H1 (cell line): Measurements from ENCODE around the gene CRYGN.

ENCODE experiments used
- BCL11A ChIP-seq, 2 experiments: IDR thresholded peaks; one replicate each; pipeline ENCODE4 v1.6.1; 2011; ENCODE audit warnings: low read depth in 2 of 2, low read length in 2 of 2, mild to moderate bottlenecking in 2 of 2
- CBX5 ChIP-seq: fragments of 300-800, 300-1000 bp; sonication (generic); IDR thresholded peaks from 2 replicates; pipeline ENCODE4 v1.7.1; 2016; ENCODE audit warnings: antibody characterized with exemption, low read length, low read depth
- CEBPB ChIP-seq: IDR thresholded peaks from 2 replicates; pipeline ENCODE4 v1.6.1; 2012; ENCODE audit warnings: low read depth, low read length
- CREB1 ChIP-seq: IDR thresholded peaks from 2 replicates; pipeline ENCODE4 v1.6.1; 2012; ENCODE audit warnings: inconsistent platforms
- GTF2F1 ChIP-seq: IDR thresholded peaks from 2 replicates; pipeline ENCODE4 v1.6.1; 2012; ENCODE audit warnings: low read depth, low read length, improper control_type of control experiment, borderline replicate concordance
- HDAC2 ChIP-seq, 2 experiments: fragments of 300-600 bp in 1 of 2; sonication (generic) in 1 of 2; IDR thresholded peaks; 2 replicates each; pipeline ENCODE4 v1.6.1; 2011 to 2012; ENCODE audit warnings: low read depth in 2 of 2, low read length in 2 of 2, mild to moderate bottlenecking in 2 of 2, moderate library complexity in 2 of 2, borderline replicate concordance in 1 of 2, inconsistent platforms in 1 of 2
- JUN ChIP-seq: IDR thresholded peaks from 2 replicates; pipeline ENCODE4 v1.6.1; 2011; ENCODE audit warnings: low read depth, mild to moderate bottlenecking, improper control_type of control experiment, low read length
- POLR2A ChIP-seq, 2 experiments: IDR thresholded peaks; 1 replicate in 1 of 2; 2 replicates in 1 of 2; pipeline ENCODE4 v1.6.1; 2011; ENCODE audit warnings: low read depth in 2 of 2, low read length in 2 of 2, mild to moderate bottlenecking in 2 of 2; ENCODE audit errors: control extremely low read depth in 1 of 2
- POLR2AphosphoS5 ChIP-seq: IDR thresholded peaks from 2 replicates; pipeline ENCODE4 v1.6.1; 2011; ENCODE audit warnings: low read depth, low read length
- RAD21 ChIP-seq, 2 experiments: IDR thresholded peaks in 1 of 2; conservative IDR thresholded peaks in 1 of 2; 2 replicates each; pipeline ENCODE4 v1.6.1; 2011; ENCODE audit warnings: low read depth in 2 of 2, low read length in 2 of 2, improper control_type of control experiment in 1 of 2, inconsistent platforms in 1 of 2, mild to moderate bottlenecking in 1 of 2, moderate library complexity in 1 of 2
- SP2 ChIP-seq: IDR thresholded peaks from 2 replicates; pipeline ENCODE4 v1.6.1; 2012; ENCODE audit warnings: mild to moderate bottlenecking, low read length, inconsistent platforms
- TBP ChIP-seq: IDR thresholded peaks from 2 replicates; pipeline ENCODE4 v1.6.1; 2011; ENCODE audit warnings: low read depth, low read length, improper control_type of control experiment
- TF ChIP-seq, protein P1 (sequence below), 3 experiments: IDR thresholded peaks; 1 replicate in 2 of 3; 2 replicates in 1 of 3; pipeline versions ENCODE4 v1.5.1 to v1.6.1; 2011; ENCODE audit warnings: low read length in 3 of 3, mild to moderate bottlenecking in 3 of 3, inconsistent platforms in 2 of 3, low read depth in 1 of 3, moderate library complexity in 1 of 3; ENCODE audit not compliant: insufficient read depth in 1 of 3; ENCODE audit errors: control extremely low read depth in 1 of 3

DNA sequence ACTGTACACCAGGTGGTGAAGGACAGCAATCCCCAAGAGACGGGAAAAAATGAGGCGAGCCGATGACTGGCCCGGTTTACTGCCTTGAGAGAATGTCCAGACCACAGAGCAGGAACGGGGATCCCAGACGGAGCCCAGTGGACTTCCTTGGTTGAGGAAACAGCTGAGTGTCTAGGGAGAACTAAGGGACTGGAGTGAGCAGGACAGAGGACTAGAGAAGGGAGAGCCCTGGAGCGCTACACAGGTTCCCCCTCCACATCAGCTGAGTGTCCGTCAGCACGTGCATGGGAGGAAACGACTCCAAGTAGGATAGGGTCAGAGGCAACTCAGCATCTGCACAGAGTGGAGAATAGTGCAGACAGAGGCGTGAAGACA, 23.0 kb downstream of the CRYGN start:
- no peak for TF ChIP-seq JUN
- TF ChIP-seq POLR2A (IDR thresholded peaks at IDR 0.05; ENCODE audit: control extremely low read depth in 1 of 2, low read depth in 2 of 2, low read length in 2 of 2), result no peak
- TF ChIP-seq, protein P1, sequence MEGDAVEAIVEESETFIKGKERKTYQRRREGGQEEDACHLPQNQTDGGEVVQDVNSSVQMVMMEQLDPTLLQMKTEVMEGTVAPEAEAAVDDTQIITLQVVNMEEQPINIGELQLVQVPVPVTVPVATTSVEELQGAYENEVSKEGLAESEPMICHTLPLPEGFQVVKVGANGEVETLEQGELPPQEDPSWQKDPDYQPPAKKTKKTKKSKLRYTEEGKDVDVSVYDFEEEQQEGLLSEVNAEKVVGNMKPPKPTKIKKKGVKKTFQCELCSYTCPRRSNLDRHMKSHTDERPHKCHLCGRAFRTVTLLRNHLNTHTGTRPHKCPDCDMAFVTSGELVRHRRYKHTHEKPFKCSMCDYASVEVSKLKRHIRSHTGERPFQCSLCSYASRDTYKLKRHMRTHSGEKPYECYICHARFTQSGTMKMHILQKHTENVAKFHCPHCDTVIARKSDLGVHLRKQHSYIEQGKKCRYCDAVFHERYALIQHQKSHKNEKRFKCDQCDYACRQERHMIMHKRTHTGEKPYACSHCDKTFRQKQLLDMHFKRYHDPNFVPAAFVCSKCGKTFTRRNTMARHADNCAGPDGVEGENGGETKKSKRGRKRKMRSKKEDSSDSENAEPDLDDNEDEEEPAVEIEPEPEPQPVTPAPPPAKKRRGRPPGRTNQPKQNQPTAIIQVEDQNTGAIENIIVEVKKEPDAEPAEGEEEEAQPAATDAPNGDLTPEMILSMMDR (IDR thresholded peaks at IDR 0.05; ENCODE audit: control extremely low read depth in 1 of 3, insufficient read depth in 1 of 3, low read depth in 1 of 3, low read length in 3 of 3), result no peak
- no peak for TF ChIP-seq GTF2F1
- no peak for TF ChIP-seq RAD21 (IDR thresholded peaks at IDR 0.05 in 1 of 2, conservative IDR thresholded peaks at IDR 0.05 in 1 of 2; ENCODE audit: low read depth in 2 of 2, low read length in 2 of 2)
- TF ChIP-seq SP2, result no peak
- no peak for TF ChIP-seq CREB1
- no peak for TF ChIP-seq HDAC2 (IDR thresholded peaks at IDR 0.05; ENCODE audit: borderline replicate concordance in 1 of 2, low read depth in 2 of 2, low read length in 2 of 2)
- TF ChIP-seq POLR2AphosphoS5, result no peak
- no peak for TF ChIP-seq BCL11A (IDR thresholded peaks at IDR 0.05; ENCODE audit: low read depth in 2 of 2, low read length in 2 of 2)
- TF ChIP-seq TBP, result no peak
- TF ChIP-seq CEBPB, result no peak
- no peak for TF ChIP-seq CBX5
